HepG2 (cell line): ENCODE results near the gene FBLN7. TPM values are rescaled to one million over a fixed set of nuclear protein-coding genes. Genes with fewer than 3 reads are reported as not detected.

Experiments
- ARID4A ChIP-seq: sonication (generic); formaldehyde crosslinking; IDR thresholded peaks from 2 replicates; pipeline ENCODE4 v1.5.0; 2020; ENCODE audit warnings: mild to moderate bottlenecking, missing genetic modification reagents, borderline replicate concordance
- BCL3 ChIP-seq: sonication (generic); formaldehyde crosslinking; IDR thresholded peaks from 2 replicates; pipeline ENCODE4 v1.5.1; 2020; ENCODE audit warnings: mild to moderate bottlenecking, missing genetic modification reagents, moderate library complexity
- GMEB1 ChIP-seq: sonication (generic); formaldehyde crosslinking; IDR thresholded peaks from 2 replicates; pipeline ENCODE4 v1.5.1; 2020; ENCODE audit warnings: missing genetic modification reagents, mild to moderate bottlenecking, borderline replicate concordance
- GTF2F1 ChIP-seq: fragments of 150-350 bp; IDR thresholded peaks from 2 replicates; pipeline ENCODE4 v1.6.1; 2014; ENCODE audit warnings: low read length
- POGK ChIP-seq: sonication (generic); formaldehyde crosslinking; conservative IDR thresholded peaks from 2 replicates; pipeline ENCODE4 v1.8.0; 2022; ENCODE audit warnings: mild to moderate bottlenecking, moderate library complexity, missing genetic modification reagents
- SALL2 ChIP-seq: sonication (generic); formaldehyde crosslinking; IDR thresholded peaks from 2 replicates; pipeline ENCODE4 v1.8.1; 2023; ENCODE audit warnings: mild to moderate bottlenecking, missing genetic modification reagents, inconsistent platforms
- SAP130 ChIP-seq: IDR thresholded peaks from 2 replicates; pipeline ENCODE4 v1.6.1; 2016; ENCODE audit warnings: low read depth
- SMAD9 ChIP-seq: sonication (generic); formaldehyde crosslinking; IDR thresholded peaks from 2 replicates; pipeline ENCODE4 v1.5.1; 2020; ENCODE audit warnings: mild to moderate bottlenecking, missing genetic modification reagents
- SNAPC5 ChIP-seq: sonication (generic); formaldehyde crosslinking; IDR thresholded peaks from 2 replicates; pipeline ENCODE4 v1.8.1; 2023; ENCODE audit warnings: mild to moderate bottlenecking, missing genetic modification reagents, borderline replicate concordance
- ZBTB37 ChIP-seq: sonication (generic); formaldehyde crosslinking; IDR thresholded peaks from 2 replicates; pipeline ENCODE4 v1.4.0; 2020; ENCODE audit warnings: mild to moderate bottlenecking, missing genetic modification reagents
- ZFP90 ChIP-seq: sonication (generic); formaldehyde crosslinking; IDR thresholded peaks from 2 replicates; pipeline ENCODE4 v1.8.0; 2022; ENCODE audit warnings: missing genetic modification reagents, mild to moderate bottlenecking, inconsistent platforms, borderline replicate concordance
- ZNF18 ChIP-seq: sonication (generic); formaldehyde crosslinking; IDR thresholded peaks from 2 replicates; pipeline ENCODE4 v1.8.0; 2022; ENCODE audit warnings: mild to moderate bottlenecking, missing genetic modification reagents; ENCODE audit not compliant: insufficient replicate concordance
- ZNF296 ChIP-seq: sonication (generic); formaldehyde crosslinking; conservative IDR thresholded peaks from 2 replicates; pipeline ENCODE4 v1.5.0; 2020; ENCODE audit warnings: mild to moderate bottlenecking, missing genetic modification reagents
- ZNF816 ChIP-seq: sonication (generic); formaldehyde crosslinking; IDR thresholded peaks from 2 replicates; pipeline ENCODE4 v1.8.0; 2022; ENCODE audit warnings: missing genetic modification reagents, mild to moderate bottlenecking, borderline replicate concordance
- polyA plus RNA-seq, 8 experiments: library from polyadenylated mRNA; depleted of rRNA in 3 of 8; stranded (reverse) in 7 of 8; unstranded in 1 of 8; fragments of >200 nt; fragmentation: Illumina TruSeq in 4 of 8; extraction: Trizol in 4 of 8; gene quantifications; 2 replicates each; pipeline versions ENCODE4 v1.2.1 to v1.2.3, GENCODE V29; 2011 to 2016; ENCODE audit warnings: low read depth in 4 of 8, missing spikeins in 1 of 8, mixed read lengths in 1 of 8; ENCODE audit not compliant: insufficient read depth in 1 of 8
- total RNA-seq, 5 experiments: library from RNA; depleted of rRNA; stranded (reverse); fragments of >200 nt; fragmentation: Illumina TruSeq; extraction: Trizol; gene quantifications; 2 replicates each; pipeline ENCODE4 v1.2.3, GENCODE V29; 2016; ENCODE audit warnings: low read depth in 1 of 5

Gene FBLN7
- total and polyA plus RNA-seq, 2 of the 13 experiments (the other 11 are each of a cell fraction or from before 2014, with no cell fraction given) = 1.4 to 2.3 TPM

- TF ChIP-seq GTF2F1 (no peak), BCL3 (CRISPR knock-in tag) (peak; percentile 80), SAP130 (0 out of 2 replicates have a peak, but pooled peaks have one; percentile 0), ZFP90 (CRISPR knock-in tag) (0 out of 2 replicates have a peak, but pooled peaks have one; percentile 25), ARID4A (0 out of 2 replicates have a peak, but pooled peaks have one; percentile 0), ZNF18 (CRISPR knock-in tag) (no peak), SMAD9 (CRISPR knock-in tag) (peak; percentile 35; the same call in 1 of the 2 replicates), ZNF816 (CRISPR knock-in tag) (no peak), GMEB1 (CRISPR knock-in tag) (0 out of 2 replicates have a peak, but pooled peaks have one; percentile 35), SNAPC5 (CRISPR knock-in tag) (no peak), ZNF296 (peak; percentile 83; the same call in 1 of the 2 replicates), ZBTB37 (CRISPR knock-in tag) (no peak), POGK (CRISPR knock-in tag) (no peak), SALL2 (CRISPR knock-in tag) (peak; percentile 76; the same call in 1 of the 2 replicates)
These were observed at the start of gene FBLN7 (continued) for GRCh38 chr2:112138159-112139032.
